Medulla oblongata (tissue), 1 donor: ENCODE results near the gene WFDC5.
"Not testable (repeated sequence)": the region's sequence is repeated elsewhere in the genome, so short reads cannot be mapped to it uniquely, and the experiment has no call there.

Experiments used
- DNase-seq: peaks from one replicate; pipeline ENCODE4 v3.0.0-alpha.2; 2015; ENCODE audit errors: extremely low spot score

WFDC5 gene, protein sequence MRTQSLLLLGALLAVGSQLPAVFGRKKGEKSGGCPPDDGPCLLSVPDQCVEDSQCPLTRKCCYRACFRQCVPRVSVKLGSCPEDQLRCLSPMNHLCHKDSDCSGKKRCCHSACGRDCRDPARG

DNA sequence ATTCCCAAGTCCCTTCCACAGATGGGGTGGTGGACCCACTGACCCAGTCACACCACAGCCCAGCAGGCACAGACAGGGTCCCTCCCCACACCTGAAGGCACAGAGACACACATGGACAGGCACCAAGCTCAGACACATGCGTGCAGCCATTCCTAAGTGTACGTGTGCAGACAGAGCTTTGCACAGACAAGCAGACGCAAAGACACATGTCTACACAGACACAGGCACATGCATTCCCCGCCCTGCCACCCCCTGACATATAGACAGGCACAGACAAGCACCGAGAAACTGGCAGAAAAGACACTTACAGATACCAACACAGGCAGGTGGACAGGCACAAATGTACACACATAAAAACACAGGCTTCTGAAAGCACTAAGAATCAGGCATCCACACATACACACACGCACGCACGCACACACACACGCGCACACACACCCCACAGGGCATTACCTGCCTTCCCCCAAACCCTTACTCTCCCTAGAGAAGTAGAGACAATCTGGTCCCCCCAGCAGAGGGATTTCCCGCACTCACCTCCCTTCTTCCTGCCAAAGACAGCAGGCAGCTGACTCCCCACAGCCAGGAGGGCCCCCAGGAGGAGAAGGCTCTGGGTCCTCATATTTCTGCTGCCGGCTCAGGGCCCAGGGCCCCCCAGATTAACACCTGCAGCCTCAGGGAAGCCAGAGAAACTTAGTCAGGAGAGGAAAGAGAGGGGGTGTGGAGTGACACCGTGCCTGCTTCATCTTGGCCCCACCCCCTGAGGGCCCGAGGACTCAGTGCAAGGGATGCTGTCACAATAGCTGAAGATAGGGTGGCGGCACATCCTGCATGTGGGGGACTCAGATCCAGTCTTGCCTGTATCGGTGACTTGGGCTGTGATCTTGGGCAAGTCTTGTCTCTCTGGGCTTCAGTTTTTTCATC lies at the start of gene WFDC5:
WFDC5 (minus strand) TSS at position 710 of the 921 bp plus-strand sequence; CDS start at position 619, 91 bp downstream.
- DNase-seq, result no peak

DNA sequence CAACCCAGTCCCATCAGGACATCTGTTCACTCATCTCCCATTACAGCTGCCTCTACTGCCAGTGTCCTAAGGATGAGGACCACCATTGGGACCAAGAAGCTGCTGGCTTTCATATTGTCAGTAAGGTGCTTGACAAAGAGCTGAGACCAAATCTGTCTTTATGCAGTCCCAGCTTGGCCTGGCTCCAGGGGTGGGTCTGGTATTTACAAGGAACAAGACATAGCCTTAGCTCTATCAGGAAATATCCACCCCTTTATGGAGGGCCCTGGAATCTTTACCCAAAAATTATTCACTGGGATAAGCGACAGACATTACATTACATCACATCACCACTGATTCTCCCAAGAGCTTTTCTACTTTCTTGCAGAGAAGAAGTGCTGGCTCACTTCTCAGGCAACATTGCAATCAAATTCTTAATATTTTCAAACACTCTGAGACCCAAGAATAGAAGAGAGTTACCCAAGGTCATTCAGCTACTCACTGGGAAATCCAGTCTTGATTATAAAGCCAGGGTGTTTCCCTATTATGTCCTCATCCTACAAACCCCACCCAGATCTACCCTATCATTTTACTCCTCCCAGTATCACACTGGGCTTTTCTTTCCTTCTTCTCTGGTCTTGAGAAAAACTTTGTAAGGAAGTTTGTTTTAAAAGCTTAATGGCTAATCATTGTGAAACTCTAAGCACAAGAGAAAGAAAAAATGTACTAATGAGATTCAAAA lies 48.3 kb upstream of the WFDC5 start:
- DNase-seq, result no peak

DNA sequence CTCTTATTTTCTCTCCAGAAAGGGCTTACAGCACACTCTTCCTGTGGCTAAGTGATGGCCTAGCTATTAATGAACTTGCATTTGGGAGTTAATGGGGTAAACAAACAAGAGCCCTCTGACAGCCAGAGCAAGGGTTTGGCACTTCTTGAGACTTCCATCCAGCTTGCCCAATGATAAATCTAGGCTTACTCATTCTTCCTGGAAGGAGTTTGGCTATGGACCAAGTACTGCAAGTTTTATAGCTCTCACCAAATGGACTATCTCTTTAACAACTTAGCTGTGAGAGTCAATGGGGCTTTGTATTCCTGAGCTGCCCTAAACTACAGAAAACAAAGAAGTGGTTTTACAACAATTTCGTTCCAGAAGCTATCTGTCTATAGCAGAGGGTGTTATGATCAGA lies 43.0 kb upstream of the WFDC5 start:
- peak; percentile 59 for DNase-seq

DNA sequence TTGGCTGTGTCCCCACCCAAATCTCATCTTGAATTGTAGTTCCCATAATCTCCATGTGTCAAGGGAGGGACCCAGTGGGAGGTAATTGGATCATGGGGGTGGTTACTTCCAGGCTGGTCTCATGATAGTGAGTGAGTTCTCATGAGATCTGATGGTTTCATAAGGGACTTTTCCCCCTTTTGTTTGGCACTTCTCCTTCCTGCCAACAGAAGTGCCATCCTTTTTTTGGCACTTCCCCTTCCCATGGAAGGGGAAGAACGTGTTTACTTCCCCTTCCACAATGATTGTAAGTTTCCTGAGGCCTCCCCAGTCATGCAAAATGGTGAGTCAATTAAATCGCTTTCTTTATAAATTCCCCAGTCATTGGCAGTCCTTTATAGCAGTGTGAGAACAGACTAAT lies 41.7 kb upstream of the WFDC5 start:
- DNase-seq, result no peak

DNA sequence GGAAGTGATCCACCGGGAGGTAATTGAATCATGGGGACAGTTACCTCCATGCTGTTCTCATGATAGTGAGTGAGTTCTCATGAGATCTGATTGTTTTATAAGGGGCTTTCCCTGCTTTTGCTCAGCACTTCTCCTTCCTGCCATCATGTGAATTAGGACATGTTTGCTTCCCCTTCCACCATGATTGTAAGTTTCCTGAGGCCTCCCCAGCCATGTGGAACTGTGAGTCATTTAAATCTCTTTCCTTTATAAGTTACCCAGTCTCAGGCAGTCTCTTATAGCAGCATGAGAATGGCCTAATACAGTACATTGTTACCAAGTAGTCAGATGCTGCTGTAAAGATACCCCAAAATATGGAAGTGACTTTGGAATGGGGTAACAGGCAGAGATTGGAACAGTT lies 39.8 kb upstream of the WFDC5 start:
- not testable (repeated sequence) for DNase-seq

DNA sequence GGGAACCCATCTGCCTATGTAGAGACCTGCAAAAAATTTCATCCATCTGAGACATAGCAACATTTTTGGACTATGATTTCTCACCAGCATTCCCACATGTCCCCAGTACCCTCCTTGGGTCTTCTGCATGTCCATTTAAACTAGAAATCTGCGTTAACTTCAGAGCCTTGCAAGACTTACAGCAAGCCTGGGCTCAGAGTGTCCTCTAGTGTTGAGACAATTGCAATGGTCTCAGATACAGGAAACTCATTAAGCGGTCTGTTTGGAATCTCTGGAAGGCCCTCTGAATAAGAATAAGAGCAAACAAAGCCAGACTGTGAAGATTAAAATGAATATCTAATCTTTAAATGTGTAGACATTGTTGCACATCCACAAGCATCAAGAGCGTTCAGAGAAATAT lies 39.2 kb upstream of the WFDC5 start:
- DNase-seq, result no peak

DNA sequence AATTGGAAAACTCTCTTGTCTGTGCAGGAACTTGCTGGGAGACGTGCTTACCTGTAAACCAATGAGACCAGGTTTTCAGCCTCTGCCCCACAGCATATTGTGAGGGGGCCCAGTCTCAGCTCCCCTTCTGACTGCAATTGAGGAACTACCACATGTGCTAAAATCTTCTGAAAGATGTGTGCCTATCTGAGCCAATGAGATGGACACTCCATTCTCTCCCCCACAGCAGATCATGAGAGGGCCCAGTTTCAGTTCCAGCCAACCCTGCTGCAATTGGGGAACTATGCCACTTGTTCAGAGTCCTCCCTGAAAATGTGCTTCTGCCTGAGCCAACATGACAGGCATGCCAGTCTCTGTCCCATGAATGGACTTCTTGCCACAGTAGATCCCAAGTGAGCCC lies 38.8 kb upstream of the WFDC5 start:
- DNase-seq, result peak; percentile 80

DNA sequence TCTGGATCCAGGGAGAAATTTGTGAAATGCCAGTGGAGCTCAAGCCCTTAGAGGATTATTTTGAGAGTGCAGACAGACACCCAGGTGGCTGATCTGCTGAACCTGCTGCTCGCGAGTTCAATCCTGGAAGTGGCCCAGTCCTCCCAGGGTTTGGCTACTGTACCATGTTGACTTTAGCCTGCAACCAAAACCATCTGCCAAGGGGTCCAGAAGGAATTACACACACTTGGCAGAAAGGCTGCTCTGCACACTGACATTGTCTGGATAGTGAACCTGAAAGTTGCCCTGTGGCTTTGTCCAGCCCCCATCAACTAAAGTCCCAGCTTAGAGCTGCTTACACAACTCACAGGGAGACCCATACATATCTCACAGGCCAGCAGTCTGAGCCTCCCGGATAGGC lies 38.2 kb upstream of the WFDC5 start:
- no peak for DNase-seq

DNA sequence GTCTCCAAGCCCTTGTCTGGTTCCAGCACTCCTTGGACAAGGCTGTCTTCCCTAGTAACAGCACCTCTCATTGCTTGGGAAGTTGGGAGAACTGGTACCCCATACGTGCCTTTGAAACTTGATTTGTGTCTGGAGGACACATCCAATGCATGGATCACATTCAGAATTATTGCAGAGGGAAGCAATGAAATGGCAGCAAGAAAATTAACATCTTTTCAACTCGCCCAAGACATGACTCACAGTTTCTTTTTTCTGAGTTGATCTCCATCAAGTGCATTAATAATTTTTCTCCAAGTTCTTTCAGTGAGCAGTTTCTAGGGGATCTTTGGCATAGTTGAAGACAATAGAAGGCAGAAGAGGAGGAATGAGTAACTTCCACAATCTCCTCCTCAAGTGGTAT lies 37.4 kb upstream of the WFDC5 start:
- no peak for DNase-seq

DNA sequence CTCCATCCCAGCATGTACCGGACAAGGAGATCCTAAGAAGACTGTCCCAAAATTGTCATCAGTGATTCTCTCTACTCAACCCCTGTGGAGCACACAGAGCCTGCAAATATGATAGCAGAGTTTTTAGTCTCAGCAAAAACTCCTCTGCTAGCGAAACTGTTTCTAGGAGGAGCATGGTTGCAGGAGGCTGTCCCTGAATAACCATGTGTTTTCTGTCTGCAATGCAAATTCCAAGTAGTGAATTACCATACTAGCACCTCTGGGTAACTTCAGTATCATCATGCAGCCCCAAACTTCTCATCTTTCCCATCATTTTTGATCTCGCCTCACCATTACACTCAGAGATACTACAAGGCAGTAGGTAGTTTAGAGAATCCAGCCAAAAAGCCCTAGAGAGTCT lies 34.1 kb upstream of the WFDC5 start:
- DNase-seq, result no peak

DNA sequence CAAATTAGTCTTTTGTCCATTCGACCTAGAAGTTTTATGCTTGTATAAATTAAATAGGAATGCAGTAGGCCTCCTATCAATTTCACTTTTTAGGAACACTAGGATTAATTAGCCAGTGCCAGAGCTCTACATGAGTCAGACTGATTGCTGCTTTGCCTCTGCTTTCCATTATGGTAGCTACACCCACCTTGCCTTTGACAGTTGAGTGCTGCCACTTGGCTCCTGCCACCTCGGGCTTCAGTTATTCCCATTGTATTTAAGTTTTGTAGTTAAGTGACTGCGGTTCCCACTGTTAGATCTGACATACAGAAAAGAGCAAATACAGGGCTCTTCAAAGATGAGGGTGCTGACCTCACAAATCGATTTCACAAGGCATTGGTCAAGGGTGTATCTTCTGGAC lies 25.9 kb upstream of the WFDC5 start:
- DNase-seq, result no peak

DNA sequence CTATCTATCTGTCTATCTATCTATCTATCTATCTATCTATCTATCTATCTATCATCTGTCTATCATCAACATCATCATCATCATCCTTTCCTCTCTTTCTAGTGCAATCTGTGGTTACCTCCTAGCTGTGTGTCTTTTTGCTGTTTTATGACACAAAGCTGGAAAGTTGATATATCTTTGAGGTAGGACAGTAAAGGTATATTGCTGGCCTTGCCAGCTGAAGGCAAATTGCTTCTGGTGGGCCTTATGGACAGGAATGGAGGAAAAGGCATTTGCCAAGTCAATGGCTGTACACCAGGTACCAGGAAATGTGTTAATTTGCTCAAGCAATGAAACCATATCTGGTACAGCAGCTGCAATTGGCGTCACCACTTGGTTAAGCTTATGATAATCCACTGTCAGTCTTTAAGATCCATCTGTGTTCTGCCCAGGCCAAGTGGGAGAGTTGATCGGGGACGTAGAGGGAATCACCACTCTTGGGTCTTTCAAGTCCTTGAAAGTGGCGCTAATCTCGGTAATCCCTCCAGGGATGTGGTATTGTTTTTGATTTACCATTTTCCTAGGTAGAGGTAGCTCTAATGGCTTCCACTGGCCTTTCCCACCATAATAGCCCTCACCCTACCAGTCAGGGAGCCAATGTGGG lies 24.9 kb upstream of the WFDC5 start:
- not testable (repeated sequence) for DNase-seq

DNA sequence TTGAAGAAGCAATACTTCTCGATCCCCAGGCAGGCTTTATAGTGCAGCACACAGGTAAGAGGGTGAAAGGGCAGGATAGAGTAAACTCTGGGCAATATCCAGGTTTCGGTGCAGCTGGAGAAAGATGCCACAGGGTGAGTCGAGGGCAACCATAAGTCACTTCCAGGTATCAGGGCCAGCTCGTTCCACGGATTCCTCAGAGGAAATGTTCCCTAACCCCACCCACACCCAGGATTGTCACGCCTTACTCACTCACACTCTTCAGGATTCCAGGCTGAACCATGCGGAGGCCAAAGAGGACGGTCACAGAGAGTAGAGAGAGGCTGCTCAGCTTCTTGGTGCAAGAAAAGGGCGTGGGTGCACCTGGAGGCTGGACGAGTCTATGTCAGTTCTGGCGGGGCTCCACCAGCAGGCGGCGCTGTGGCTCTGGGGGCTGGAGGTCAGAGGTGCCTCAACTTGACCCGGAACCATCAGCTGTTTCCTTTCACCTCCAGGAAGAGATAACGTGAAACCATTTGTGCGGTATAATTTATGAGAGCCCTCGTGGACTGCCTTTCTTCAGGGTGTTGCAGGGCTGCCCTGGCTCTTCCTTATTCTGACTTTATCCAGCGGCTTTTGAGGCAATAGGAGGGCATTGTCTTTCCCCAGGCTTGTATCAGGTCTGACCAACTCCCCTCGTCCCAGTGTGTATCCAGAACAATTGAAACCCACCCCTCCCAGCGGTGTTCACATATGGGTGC lies 23.8 kb upstream of the WFDC5 start:
- DNase-seq, result no peak

DNA sequence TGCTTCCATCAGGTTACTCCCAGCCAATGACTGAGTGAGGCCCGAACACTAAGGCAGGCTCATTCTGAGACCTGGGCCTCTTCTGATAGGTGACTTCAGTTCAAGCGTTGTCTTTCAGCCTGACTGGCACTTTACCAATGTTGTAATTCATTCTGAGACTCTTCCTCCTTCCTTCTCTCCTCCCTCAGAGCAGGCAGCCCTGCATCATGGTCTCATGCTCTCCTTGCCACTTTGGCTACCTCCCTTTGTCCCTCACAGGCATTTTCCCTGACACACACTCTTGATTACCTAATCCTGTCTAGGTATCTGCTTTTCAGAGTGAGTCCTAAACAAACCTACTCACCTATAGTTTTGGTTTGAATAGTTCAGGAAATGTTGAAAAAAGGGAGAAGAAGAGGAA lies 21.9 kb upstream of the WFDC5 start:
- no peak for DNase-seq

DNA sequence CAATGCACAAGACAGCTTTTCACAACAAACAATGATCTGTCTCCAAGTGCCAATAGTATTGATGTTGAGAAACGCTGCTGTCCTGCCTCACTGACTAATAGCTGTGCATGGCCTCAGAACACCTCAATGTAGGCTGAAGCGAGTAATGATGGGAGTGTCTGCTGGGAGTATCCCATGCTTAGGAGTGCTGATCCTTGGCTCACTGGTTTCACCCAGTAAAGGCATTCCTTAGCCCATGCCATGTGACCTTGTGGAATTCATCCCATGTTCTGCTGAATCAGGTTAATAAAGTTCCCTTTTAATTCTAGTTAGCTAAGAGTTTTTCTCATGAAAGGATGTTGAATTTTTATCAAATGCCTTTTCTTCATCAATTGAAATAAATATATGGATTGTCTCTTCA lies 13.1 kb upstream of the WFDC5 start:
- DNase-seq, result no peak

DNA sequence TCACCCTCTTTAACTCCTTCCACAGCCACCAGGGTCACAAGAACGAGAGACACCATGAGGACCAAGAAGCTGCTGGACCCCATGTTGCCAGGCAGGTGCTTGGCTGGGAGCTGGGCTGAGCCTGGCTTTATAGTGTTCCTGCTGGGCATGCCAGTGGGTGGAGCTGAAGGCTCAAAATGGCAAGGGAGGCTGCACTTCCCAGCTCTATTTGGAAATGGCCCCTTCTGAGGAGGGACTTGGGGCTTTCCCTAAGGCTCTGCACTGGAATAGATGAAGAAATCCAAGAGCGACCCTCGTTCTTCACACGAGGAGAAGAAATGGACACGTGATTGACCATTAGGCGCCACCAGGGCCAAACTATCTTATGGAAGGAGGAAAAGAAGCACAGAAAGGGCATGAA lies 9.4 kb upstream of the WFDC5 start, which contains the start of gene WFDC12:
WFDC12 (minus strand) TSS at position 101 of the 400 bp plus-strand sequence; CDS start at position 83, 18 bp downstream.
- no peak for DNase-seq

DNA sequence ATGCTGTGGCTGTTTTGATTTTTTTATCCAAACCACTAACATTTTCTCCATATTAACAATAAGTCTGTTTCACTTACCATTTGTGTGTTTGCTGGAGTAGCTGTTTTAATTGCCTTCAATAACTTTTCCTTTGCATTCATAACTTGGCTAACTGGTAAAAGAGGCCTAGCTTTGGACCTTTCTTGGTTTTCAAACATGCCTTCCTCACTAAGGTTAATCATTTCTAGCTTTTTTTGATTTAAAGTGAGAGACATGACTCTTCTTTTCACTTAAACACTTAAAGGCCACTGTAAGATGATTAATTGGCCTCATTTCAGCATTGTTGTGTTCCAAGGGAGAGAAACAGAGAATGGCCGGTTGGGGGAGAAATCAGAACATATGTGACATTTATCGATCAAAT lies 6.4 kb upstream of the WFDC5 start:
- no peak for DNase-seq

DNA sequence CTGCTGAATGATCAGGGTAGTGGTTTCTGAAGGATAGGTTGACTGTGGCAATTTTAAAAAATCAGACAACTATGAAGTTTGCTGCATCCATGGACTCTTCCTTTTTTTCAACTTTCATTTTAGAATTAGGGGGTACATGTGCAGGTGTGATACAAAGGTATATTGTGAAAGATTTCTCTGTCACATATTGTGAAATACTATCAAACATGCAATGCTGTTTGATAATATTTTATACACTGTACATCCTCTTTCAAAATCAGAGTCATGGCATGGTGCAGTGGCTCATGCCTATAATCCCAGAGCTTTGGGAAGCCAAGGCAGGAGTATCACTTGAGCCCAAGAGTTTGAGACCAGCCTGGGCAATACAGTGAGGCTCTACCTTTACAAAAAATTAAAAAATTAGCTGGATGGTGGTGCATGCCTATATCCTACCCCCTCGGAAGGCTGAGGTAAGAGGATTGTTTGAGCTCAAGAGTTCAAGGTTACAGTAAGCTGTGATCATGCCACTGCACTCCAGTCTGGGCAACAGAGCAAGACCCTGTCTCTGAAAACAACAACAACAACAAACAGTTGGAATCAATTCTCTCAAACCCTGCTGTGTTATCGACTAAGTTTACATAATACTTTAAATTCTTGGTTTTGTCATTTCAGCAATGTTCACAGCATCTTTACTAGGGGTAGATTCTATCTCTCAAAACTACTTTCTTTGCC lies 4.7 kb upstream of the WFDC5 start:
- DNase-seq, result no peak

DNA sequence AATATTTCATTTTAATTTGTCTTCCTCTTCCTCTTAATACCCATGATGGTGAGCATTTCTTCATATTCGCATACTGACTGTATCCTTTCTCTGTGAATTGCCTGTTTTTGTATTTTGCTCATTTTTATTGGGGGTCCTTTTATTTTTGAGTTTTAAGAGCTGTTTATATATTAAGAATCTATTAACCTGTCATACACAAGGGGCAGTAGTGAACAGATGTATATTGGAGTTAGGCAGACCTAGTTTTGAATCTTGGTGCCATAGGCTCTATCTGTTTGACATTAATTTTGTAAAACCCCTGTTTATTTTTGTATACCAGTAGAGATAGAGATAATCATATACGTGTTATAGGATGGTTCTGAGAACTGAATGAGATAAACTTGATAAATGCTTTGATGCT lies 3.1 kb upstream of the WFDC5 start:
- DNase-seq, result no peak

DNA sequence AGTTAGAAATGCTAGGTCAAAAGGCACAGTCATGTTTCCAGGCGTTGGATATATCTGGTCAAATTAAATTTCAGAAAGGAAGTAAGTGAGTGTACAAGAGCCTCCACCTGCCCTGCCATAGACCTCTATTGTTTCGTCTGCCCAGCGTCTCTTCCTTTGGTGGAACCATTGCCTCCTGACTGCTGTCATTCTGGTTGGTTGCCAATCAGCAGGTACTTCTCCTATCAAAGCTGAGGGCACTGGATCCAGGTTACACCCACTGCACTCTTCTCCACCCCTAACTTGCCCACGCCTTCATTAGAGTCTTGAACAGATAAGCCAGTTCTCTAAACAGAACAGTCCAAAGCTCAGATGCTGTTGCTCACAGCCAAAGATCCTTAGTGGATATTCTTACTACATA lies 2.6 kb upstream of the WFDC5 start:
- DNase-seq, result no peak

DNA sequence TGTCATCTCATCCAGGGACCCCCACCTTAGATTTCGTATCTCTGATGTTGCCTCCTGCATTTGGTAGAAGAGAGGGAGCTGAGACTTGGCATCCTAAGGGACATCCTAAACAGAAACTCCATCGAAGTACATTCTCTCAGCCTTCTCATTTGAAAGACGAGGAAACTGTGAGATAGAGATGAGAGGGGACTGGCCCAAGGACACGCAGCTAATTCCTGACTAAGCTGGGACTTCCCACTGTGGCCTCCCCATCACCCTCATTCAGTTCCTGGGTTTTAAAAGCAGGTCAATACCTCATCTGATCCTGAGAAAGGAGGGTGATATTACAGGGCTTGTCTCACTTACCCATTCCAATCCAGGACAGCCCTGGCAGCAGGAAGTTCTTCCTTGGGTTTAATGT lies 855 bp upstream of the WFDC5 start:
- no peak for DNase-seq
